ENCODE results near the gene INSIG2.

- no peak for TF ChIP-seq POLR2A (IDR thresholded peaks at IDR 0.05)
- no peak for TF ChIP-seq CTCF (IDR thresholded peaks at IDR 0.05)
- no peak for TF ChIP-seq EP300 (IDR thresholded peaks at IDR 0.05)
Measured at GRCh38 chr2:118085173-118086023, 2.9 kb upstream of the INSIG2 start.

Measured in tibial nerve (tissue), 4 donors.